NCI-H1694 (cell line): ENCODE data around the gene DNAJC2.
"Not testable (repeated sequence)": the region's sequence is repeated elsewhere in the genome, so short reads cannot be mapped to it uniquely, and the experiment has no call there.

Source experiments
- DNase-seq: peaks from one replicate; lab custom pipeline; 2025; lab: John Stamatoyannopoulos, UW

The DNAJC2 gene

DNA sequence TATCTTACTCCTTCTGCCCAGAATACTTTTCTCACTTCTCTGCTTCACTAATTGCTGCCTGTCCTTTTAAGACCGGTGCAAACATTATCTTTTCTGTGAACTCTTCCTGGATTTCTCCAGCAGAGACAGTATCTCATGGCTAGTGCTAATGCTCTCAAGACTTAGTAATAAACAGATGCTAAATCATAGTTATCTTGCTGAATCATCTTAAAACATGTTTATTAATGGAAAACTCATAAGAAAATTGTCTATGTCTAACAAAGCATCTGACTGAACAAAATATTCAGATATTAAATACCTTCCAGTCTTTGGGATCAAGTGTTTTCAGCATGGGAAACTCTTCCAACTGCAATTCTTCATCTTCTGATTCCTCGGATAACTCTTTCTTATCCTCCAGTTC is 3.1 kb downstream of the DNAJC2 start:
- no peak for DNase-seq

DNA sequence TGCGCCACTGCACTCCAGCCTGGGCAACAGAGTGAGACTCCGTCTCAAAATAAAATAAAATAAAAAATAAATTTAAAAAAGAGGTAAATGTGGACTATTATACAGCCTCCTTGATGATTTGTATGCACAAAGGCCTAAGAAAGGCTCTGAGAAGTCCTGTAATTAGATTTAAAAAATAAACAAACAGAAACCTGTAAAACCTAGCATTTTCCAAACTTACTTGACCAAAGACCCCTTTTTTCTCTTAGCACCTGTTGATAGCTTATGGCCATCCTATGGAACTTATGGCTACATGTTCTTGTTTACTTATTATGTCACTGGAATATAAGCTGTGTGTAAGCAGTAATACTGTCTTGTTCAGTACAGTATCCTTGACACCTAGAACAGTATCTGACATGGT is 5.7 kb downstream of the DNAJC2 start:
- DNase-seq = no peak

DNA sequence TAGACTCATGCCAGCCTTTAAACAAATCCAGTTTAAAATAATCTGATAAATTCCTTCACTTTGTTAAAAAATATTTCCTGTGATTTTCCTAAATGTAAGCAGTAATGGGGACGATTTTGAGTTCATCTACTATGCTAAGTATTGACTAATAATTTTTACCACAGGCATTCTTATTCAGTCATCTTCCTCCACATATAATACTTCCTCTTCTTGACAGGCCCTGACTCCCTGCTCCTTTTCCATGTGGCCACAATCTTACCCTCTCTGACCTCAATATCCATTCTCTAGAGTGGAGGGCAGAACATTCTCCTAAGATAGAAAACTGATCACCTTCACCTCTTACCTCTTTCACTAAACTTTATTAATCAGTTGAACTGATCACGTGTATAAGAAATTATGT is 7.8 kb downstream of the DNAJC2 start:
- DNase-seq = no peak

DNA sequence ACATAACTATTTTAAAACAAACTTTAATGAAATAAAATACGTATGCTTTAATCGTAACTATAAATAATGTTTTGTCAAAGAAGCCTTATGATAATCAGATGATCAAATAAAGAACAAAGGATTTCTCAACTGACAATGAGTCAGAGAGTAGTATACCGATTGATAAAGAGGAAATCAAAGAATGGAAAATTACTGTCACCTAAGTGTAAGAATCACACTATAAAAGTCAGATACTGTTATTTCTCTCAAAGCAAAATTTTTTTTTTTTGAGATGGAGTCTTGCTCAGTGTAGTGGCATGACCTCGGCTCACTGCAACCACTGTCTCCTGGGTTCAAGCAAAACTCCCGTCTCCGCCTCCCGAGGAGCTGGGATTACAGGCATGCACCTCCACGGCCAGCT is 18.8 kb downstream of the DNAJC2 start:
- DNase-seq = no peak

DNA sequence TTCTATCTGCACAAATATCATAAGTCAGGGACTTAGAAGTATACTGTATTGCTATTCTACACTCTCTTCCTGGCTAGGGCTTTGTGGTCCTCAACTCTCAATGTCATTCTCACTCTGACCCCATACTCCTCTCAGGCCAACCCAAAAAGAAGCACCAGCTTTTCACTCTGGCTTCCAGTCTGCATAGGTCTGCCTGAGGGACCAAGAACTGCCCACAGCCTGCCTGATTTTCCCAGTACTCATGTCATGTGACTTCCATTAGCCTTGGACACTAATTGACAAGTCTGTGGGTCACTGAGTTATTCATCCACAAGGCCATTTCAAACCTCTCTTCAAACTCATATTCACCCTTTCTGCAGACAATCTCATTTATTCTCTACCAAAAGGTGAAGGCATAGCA is 27.6 kb downstream of the DNAJC2 start:
- DNase-seq = no peak

DNA sequence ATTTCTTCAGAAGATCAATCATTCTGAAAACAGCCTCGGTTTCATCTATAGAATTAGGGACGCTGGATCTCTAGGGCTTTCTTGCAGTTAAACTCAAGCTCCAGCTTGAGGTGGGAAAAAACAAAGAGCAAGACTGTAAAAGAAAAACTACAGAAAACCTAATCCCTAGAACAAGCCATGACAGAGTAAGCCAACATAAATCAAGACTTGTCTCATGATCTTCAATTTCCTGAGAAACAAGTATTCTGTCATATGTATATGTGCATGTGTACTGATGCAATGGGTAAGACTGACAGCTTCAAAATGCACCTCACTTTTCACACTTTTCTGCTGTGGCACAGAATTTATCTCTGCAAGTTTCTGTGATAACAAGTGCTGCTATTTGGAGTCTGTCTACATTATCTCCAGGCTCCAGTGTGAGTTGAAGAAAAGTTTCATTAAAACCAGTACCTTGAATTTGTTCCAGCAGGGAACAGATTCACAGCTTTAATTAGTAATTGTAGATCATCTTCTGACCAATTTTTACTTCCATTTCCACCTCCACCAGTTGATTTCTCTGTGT is 28.1 kb downstream of the DNAJC2 start:
- no peak for DNase-seq

DNA sequence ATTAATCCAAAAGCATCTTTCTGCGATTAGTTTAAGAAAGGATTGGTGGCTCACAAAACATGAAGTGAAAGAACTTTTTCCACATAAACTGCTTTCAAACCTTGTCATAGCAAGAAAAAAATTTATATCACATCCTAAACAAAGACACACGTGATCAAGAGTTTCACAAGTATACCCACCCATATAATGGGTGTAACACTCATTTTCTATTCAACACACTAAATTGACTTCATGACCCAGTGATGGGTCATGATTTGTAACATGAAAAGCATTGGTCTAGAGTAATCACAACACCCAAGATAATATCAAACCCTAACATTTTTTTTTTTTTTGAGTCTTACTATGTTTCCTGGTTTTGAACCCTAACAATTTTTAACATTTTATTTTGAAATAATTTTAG is 29.7 kb downstream of the DNAJC2 start:
- DNase-seq = no peak

DNA sequence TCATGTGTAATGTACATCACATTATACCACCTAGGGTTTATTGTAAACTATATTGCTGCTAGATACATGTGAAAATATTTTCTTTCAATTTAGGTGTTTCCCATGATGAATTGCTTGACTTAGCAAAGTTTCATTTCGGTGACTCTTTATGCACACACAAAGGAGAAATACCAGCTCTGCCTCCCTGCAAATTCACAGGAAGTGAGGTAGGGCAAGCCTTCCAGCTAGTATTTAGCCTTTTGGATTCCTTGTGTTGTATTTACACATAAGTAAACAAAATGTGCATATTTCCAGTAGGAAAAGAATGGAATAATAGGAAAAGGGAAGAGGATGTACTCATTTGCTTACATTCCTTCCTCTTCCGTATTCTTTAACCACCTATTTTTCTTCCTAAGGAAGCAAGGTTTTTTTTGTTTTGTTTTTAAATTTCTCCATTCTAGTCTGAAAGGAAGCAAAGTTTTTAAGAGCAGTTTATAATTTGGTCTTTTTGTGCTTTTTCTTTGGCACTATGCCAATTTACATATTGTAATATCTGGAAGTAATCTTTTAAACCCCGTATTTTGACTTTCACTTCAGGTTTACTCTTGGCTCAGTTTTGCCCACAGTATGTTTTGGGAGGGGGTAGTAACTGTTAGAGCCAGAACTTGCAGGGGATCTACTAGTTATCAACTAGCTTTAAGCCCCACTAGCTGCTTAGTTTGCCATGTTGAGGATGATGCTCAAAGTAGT is 36.9 kb downstream of the DNAJC2 start:
- DNase-seq = no peak

DNA sequence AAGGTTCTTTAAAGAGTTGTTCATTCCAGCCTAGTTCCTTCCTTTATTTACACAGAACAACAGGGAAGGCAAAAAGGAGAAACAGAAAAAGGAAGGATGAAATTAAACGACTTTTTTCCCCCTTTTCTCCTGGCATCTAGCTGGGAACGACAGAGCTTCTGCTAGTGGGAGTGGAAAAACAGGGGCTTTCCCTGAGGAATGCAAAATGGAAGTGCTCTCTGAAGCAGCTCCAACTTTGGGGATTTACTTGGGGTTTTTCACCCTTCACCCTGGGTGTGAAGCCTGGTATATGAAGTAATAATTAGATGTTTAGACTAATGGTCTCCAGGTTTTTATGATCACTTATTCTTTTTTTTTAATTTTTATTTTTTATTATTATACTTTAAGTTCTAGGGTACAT is 43.1 kb downstream of the DNAJC2 start:
- DNase-seq = no peak

DNA sequence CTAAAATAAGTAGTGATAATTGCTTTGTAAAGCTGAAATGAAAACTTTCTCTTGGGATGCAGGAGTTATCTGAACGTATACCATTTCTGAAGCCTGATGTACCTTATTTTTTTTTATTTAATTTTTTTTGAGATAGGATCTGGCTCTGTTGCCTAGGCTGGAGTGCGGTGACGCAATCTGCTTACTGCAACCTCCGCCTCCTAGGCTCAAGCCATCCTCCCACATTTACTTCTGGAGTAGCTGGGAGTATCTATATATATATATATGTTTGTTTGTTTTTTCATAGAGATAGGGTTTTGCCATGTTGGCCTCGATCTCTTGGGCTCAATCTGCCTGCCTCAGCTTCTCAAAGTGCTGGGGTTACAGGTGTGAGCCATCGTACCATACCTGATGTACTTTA is 44.9 kb downstream of the DNAJC2 start:
- DNase-seq = no peak

DNA sequence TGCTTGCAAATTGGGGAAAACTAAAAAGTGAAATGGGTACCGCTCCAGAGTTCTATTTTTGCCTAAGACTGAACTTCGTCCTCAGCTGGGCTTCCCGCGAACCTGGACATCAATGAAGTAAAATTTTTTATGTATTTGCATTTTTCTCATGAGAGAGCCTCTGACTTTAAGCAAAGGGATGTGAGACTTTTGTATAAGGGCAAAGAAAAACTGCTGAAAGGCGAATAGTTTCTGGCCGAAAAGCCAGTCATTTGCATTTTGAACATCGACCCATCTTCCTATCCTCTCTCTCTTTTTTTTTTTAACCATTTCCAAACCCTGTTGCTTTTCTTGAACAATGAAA is 46.8 kb downstream of the DNAJC2 start:
- DNase-seq = no peak

DNA sequence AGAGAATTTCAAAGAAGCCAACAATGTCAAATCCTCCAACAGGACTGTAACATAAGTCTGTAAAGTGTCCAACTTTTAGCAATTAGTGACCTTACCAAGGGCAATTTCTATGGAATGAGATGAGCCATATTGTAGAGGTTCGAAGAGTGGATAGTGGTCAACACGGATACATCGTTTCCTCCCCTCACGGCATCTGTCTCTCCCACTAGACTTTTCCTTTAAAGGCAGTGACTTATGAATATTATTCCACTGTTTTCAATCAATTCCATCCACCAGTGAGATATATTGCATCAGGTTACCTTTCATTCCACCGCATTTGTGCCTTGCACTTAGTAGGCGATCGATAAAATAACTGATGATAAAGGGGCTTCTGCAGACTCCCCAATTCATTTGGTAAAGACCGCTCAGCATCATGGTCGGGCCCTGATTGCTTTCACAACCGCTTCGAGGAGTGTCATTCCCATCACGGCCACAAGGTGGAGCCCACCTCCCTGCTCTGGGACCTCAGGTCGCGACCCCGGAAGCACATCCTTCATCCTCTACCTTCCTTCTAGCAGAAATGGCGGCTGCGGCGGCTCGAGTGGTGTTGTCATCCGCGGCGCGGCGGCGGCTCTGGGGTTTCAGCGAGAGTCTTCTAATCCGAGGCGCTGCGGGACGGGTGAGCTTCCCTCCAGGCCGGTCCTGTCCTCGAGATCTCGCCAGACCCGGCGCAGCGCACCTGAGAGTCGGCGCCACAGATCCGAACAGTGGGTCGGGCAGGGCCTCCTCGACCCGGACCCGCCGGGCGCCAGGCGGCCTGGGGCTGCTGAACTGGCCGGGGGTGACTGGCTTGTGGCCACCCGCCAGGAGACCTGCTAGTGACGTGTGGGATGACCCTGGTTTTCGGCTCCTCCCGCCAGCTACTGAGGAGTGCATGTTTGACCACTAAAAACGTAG is 47.4 kb downstream of the DNAJC2 start, which contains the start of gene PMPCB:
Gene PMPCB, plus strand, starts transcription at position 535 of the 936 bp plus-strand sequence. Its CDS starts 25 bp downstream, at position 560.
- peak; percentile 93 for DNase-seq

DNA sequence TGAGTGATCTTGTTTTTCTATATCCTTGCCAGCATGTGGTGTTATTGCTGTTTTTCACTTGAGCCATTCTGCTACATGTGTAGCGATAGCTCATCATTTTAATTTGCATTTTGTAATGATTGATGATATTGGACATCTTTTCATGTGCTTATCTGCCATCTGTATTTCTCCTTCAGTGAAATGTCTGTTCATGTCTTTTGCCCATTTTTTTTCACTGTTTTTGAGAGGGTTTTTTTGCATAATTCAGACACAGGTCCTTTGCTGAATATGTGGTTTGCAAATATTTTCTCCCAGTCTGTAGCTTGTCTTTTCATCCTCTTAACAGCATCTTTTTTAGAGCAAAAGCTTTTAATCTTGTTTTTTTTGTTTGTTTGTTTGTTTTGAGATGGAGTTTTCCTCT is 51.0 kb downstream of the DNAJC2 start:
- no peak for DNase-seq

DNA sequence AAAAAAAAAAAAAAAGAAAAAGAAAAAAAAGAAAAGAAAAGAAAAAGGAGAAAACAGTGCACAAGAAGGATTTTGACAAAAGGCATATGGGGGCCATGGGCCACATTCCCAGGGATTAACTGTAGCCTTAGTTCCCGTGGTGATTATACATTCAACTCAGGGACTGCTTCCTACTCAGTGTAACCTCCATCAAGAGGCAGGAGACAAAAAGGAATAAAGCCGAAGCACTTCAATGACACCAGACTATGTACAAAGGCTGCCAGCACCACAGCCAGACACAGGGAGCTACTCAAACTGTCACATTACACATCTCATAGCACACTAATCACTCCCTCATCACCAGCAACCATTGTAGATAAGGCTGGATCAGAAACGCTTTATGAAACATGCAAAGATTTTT is 52.4 kb downstream of the DNAJC2 start:
- DNase-seq = no peak

DNA sequence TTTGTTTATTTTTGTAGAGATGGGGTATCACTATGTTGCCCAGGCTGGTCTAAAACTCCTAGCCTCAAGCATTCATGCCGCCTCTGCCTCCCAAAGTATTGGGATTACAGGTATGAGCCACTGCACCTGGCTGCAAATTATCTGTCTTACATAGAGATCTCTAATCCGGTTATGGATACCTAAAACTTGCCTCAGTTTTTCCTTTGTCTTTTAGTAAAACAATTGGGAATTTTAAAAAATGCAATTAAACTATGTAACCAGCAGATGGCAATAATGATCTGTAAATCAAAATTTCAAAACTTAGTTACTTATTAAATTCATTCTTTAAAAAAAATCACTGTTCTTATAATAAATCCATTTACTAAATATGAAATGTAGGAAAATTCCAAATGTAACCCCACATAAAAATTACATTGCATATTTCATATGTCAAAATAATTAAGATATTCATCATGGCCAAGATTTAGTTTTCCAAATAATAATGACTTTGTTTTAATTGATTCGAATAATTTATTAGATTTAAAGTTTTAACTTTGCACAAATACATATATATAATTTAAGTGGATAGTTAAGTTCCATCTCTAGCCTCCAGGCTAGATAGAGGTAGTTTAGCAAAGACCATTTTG is 61.7 kb downstream of the DNAJC2 start:
- not testable (repeated sequence) for DNase-seq

DNA sequence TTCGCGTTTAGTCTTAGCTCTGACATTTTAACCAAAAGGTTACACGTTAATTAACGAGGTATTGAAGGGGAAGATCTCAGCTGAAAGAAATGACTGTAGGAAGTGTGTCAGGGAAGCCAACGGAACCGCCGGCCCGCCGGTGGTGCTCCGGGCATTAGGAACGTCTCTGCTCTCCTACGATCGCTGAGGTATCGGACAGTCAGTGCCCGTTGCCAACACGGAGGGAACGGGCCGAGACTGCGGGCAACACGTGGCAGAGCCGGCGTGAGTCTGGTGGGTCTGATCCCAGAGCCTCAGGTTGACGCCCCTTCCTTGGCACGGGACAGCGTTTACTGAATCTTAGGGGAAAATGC is 63.8 kb downstream of the DNAJC2 start:
- DNase-seq = not testable (repeated sequence)

DNA sequence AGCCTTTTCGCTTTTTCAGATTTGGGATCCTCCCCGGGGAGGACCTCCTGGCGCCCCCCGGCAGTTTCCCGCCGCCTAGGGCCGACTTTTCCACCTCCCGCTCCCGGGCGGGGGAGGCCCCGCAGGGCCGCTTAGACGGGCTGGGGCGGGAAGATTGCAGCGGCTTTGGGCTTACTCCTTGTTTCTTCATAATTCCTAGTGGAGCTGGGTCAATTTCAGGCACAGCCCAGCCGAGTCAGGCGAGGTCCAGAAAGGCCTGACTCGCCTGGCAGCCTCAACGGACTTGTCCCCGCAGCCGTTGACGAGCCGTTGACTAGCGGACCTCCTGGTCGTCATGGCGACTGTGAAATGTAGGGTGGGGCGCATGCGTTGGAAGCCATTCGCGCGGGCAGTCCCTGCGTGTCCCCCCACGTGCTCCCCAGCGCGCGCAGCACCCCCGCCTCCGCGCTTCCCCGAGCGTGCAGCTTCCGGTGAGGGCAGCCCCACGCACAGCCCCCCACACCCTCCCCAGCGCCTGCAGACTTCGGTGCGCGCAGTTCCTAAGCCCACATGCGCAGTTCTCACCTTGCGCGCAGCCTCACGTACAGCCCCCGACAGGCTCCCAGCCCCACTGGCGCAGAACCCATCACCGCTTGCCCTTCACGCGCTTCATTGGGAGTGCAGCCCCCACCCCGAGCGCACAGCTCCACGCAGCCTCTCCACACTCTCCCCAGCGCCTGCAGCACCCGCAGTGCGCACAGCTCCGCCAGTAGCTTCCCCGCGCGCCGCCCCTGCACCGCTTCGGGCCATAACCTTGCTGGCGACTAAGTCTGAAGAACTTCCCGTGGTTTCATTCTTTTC is 64.4 kb downstream of the DNAJC2 start:
- not testable (repeated sequence) for DNase-seq

DNA sequence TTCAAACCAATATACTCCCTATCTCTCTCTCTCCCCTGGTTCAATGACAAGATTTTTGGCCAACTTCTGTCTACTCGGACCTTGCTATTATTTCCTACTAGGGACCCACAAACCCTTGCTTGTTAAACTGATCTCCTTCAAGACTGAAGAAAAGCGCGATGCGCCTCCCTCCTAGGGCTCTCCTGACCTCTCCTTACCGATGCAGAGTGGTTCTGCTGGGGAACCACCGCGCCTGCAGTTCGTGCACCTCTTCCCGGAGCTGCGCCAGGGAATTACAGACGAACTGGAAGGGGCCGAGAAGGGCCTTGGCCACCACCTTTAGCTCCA is 65.0 kb downstream of the DNAJC2 start:
- not testable (repeated sequence) for DNase-seq

DNA sequence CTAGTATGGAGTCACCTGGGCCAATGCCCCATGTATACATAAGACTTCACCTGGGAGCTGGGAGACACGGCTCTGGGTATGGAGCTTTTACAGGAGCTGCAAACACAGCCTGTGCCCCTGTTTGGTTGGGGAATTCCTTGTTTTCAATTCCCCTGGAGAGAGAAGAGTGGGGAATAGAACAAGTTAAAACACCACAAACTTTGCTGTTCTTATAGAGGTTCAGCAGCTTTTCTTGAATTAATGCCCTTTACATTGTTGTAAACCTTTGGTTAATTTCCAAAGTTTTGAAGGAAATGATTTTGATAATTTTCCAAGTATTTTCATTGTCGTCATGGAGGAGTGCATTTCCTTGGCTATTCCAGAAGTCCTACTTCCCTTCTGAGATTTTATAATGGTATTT is 66.4 kb downstream of the DNAJC2 start:
- DNase-seq = not testable (repeated sequence)

DNA sequence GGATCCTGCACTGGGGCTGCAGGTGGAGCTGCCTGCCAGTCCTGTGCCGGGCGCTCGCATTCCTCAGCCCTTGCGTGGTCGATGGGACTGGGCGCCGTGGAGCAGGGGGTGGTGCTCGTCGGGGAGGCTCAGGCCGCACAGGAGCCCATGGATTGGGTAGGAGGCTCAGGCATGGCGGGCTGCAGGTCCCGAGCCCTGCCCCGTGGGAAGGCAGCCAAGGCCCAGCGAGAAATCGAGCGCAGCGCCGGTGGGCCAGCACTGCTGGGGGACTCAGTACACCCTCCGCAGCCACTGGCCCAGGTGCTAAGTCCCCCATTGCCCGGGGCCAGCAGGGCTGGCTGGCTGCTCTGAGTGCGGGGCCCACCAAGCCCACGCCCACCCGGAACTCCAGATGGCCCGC is 69.7 kb downstream of the DNAJC2 start:
- DNase-seq = not testable (repeated sequence)

DNA sequence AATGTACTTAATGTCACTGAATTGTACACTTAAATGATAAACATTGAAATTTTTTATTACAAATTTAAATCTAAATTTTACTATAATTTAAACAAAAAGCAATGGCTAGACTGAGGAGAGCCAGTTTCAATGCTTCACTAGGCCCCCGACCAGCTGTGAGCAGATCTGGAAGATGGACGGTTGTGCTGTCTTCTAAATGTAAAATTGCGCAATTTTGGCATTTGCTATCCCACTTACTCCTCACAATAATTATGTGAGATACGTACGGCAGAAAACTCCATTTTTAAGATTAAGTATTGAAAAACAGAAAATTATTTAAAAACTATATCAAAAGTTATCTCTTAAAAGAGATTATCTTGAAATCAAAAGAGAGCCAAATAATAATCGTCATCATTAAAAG is 71.2 kb downstream of the DNAJC2 start:
- not testable (repeated sequence) for DNase-seq

DNA sequence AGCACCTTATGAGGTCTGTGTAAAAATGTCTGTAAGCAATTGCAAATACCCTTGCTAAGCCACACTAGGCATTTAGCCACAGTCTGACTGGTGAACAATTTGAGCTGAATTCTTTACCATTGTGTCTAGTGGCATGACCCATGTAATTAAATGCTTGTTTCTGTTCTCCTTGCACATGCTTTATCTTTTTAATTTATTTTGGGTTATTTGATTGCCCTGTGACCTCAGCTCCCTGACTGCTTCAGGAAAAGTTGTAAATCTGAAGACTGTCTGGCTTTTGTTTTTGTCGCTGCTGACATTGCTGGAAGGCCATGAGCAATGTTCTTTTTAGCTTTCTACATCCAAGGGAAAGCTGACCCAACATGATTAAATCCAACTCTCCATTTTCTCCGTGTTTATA is 78.3 kb downstream of the DNAJC2 start:
- not testable (repeated sequence) for DNase-seq
